ENCODE results near the gene TAOK1.

DNA sequence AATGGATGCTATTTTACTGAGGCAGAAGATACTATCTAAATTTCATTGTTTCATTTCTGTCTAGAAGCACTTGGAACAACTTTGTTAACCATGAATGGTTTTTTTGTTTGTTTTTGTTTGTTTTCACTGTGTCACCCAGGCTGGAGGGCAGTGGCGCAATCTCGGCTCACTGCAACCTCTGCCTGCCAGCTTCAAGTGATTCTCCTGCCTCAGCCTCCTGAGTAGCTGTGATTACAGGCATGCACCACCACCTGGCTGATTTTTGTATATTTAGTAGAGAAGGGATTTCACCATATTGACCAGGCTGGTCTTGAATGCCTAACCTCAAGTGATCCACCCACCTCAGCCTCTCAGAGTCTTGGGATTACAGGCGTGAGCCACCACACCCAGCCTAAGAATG lies 136.2 kb downstream of the TAOK1 start:
- TF ChIP-seq, protein P1, sequence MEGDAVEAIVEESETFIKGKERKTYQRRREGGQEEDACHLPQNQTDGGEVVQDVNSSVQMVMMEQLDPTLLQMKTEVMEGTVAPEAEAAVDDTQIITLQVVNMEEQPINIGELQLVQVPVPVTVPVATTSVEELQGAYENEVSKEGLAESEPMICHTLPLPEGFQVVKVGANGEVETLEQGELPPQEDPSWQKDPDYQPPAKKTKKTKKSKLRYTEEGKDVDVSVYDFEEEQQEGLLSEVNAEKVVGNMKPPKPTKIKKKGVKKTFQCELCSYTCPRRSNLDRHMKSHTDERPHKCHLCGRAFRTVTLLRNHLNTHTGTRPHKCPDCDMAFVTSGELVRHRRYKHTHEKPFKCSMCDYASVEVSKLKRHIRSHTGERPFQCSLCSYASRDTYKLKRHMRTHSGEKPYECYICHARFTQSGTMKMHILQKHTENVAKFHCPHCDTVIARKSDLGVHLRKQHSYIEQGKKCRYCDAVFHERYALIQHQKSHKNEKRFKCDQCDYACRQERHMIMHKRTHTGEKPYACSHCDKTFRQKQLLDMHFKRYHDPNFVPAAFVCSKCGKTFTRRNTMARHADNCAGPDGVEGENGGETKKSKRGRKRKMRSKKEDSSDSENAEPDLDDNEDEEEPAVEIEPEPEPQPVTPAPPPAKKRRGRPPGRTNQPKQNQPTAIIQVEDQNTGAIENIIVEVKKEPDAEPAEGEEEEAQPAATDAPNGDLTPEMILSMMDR (IDR thresholded peaks at IDR 0.05 in 2 of 3, conservative IDR thresholded peaks at IDR 0.05 in 1 of 3; ENCODE audit: borderline replicate concordance in 1 of 3, insufficient read depth in 1 of 3, low read depth in 2 of 3, low read length in 2 of 3) = no peak
- TF ChIP-seq CEBPB (IDR thresholded peaks at IDR 0.05; ENCODE audit: low read depth) (no peak), POLR2AphosphoS5 (IDR thresholded peaks at IDR 0.05; ENCODE audit: low read depth, low read length) (no peak), ZNF274 (IDR thresholded peaks at IDR 0.05; ENCODE audit: low read depth, low read length) (no peak), POLR2A (IDR thresholded peaks at IDR 0.05; ENCODE audit: borderline replicate concordance, extremely low read depth, insufficient read depth, insufficient read length) (no peak), EZH2 (IDR thresholded peaks at IDR 0.05) (no peak)
- TF ChIP-seq, protein P2, sequence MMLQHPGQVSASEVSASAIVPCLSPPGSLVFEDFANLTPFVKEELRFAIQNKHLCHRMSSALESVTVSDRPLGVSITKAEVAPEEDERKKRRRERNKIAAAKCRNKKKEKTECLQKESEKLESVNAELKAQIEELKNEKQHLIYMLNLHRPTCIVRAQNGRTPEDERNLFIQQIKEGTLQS (IDR thresholded peaks at IDR 0.05) = no peak

All from HCT116 (cell line).